Measurements from ENCODE around the gene SLAMF7.

The SLAMF7 gene

DNA sequence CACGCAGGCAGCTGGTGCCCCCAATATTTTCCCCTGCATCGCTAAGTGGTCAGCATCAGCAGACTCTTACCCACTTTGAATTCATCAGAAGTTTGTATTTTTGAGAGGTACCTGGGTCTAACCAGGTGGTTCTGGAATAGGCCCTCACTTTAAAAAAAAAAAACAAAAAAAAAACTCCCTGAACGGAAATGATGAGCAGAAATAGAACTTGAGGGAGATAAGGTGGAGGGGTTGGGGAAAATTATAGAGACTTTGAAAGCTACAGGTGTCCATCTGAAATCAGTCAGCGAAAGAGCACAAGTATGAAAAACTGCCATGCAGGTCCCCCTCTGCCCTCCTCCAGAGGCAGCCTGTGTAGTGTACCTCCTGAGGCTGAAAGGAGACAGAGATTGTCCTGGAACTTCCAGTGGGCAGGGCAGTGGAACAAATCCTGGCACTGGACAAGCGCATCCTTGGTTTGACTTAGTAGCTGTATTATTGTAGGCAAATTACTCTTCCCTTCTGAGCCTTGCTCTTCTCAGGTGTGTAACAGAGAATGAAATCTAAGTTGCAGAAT is 1.2 kb downstream of the SLAMF7 start:
- no peak overlapping the region for H3K4me3 ChIP-seq (ENCODE audit: low read length)
- DNase-seq (ENCODE audit: low read depth), result no peak
- no peak for TF ChIP-seq CTCF (conservative IDR thresholded peaks at IDR 0.05; ENCODE audit: low read depth, low read length)

DNA sequence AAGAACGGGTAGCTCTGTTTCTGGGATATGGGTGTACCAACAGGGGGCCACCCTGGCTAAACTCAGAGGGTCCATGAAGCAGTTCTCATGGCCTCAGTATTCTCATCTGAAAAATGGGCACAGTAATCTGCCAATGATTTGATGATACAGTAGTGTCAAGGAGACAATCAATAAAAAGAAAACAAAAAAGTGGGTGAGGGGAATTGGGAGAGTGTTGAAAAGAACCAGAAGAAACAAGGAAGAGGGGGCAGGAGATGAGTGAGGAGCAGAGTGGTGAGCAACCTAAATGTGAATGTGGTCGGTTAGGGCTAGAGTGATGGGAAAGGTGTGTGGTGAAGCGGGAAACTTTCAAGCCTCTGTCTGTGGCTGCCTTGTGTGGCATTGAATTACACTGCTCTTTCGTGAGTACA is 2.0 kb downstream of the SLAMF7 start:
- no peak overlapping the region for H3K4me3 ChIP-seq (ENCODE audit: low read length)
- DNase-seq (ENCODE audit: low read depth), result no peak
- TF ChIP-seq CTCF (conservative IDR thresholded peaks at IDR 0.05; ENCODE audit: low read depth, low read length), result no peak

DNA sequence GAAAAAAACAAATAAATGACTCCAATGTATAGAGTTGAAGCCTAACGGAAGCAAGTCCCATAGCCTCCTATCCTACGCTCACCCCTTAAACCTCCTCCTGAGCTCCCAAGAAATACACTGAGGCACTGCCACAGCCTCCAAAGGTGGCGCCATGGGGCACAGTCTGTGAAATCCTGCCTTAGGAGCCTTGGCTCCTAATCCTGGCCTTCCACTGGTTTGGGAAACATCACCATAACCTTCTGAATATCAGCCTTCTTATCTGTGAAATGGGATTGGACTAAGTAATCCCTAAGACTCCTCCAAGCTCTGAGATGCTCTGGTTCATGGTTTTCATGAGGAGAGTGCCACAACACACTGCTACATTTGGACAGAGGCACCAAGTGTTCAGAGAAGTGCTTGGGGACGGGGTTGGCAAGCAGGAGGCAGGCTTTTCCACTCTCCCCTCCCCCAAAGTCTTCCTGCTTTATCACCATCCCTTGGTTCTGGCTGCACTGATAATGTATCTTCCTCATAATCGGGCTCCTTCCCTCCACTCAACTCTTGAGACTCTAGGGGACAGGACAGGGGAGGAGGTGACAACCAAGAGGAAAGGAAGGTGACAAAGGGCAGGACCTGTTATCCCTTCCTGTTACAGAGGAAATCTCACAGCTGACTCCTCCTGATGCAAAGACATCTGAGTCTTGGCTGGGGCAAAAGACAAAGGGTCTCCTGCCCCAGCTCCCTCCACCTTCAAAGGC is 2.7 kb downstream of the SLAMF7 start:
- no peak overlapping the region for H3K4me3 ChIP-seq (ENCODE audit: low read length)
- no peak for DNase-seq (ENCODE audit: low read depth)
- no peak for TF ChIP-seq CTCF (conservative IDR thresholded peaks at IDR 0.05; ENCODE audit: low read depth, low read length)

GRCh38 chr1:160742428-160743127 is 3.5 kb downstream of the SLAMF7 start:
- no peak overlapping the region for H3K4me3 ChIP-seq (ENCODE audit: low read length)
- no peak for TF ChIP-seq CTCF (conservative IDR thresholded peaks at IDR 0.05; ENCODE audit: low read depth, low read length)
- no peak for DNase-seq (ENCODE audit: low read depth)

GRCh38 chr1:160743266-160743665 is 4.2 kb downstream of the SLAMF7 start:
- TF ChIP-seq CTCF (conservative IDR thresholded peaks at IDR 0.05; ENCODE audit: low read depth, low read length), result no peak
- no peak for DNase-seq (ENCODE audit: low read depth)
- H3K4me3 ChIP-seq (ENCODE audit: low read length), result no peak overlapping the region

GRCh38 chr1:160744199-160744851 is 5.3 kb downstream of the SLAMF7 start:
- TF ChIP-seq CTCF (conservative IDR thresholded peaks at IDR 0.05; ENCODE audit: low read depth, low read length), result no peak
- no peak overlapping the region for H3K4me3 ChIP-seq (ENCODE audit: low read length)
- DNase-seq (ENCODE audit: low read depth), result no peak
